ENCODE data around the gene MAVS.

GRCh38 chr20:3919352-3919751 lies 72.7 kb downstream of the MAVS start:
- TF ChIP-seq ELF4 (IDR thresholded peaks at IDR 0.05) (no peak), SP1 (IDR thresholded peaks at IDR 0.05) (no peak), L3MBTL2 (conservative IDR thresholded peaks at IDR 0.05) (no peak), FOXM1 (IDR thresholded peaks at IDR 0.05; ENCODE audit: borderline replicate concordance) (no peak), FOXA1 (IDR thresholded peaks at IDR 0.05) (no peak), ARNT (IDR thresholded peaks at IDR 0.05) (no peak), ZNF384 (IDR thresholded peaks at IDR 0.05) (no peak), LEF1 (IDR thresholded peaks at IDR 0.05; ENCODE audit: borderline replicate concordance) (no peak), BHLHE40 (IDR thresholded peaks at IDR 0.05; ENCODE audit: borderline replicate concordance) (no peak), HDGF (IDR thresholded peaks at IDR 0.05; ENCODE audit: borderline replicate concordance) (no peak), SUZ12 (IDR thresholded peaks at IDR 0.05) (no peak)
- TF ChIP-seq, protein P1, sequence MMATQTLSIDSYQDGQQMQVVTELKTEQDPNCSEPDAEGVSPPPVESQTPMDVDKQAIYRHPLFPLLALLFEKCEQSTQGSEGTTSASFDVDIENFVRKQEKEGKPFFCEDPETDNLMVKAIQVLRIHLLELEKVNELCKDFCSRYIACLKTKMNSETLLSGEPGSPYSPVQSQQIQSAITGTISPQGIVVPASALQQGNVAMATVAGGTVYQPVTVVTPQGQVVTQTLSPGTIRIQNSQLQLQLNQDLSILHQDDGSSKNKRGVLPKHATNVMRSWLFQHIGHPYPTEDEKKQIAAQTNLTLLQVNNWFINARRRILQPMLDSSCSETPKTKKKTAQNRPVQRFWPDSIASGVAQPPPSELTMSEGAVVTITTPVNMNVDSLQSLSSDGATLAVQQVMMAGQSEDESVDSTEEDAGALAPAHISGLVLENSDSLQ (IDR thresholded peaks at IDR 0.05): no peak
